ENCODE results near the gene UPP2.

The UPP2 gene

GRCh38 chr2:158125756-158126498 lies 24.3 kb downstream of the UPP2 start:
- no peak overlapping the region for H3K27ac ChIP-seq
- no peak for TF ChIP-seq CTCF (IDR thresholded peaks at IDR 0.05)
- no peak overlapping the region for H3K4me3 ChIP-seq (ENCODE audit: low read depth in 1 of 2, low read length in 1 of 2)
- no peaks in the 10 kb centered on the region for H3K27me3 ChIP-seq
- no peaks in the 10 kb centered on the region for H3K36me3 ChIP-seq
- no peaks in the 10 kb centered on the region for H3K9me3 ChIP-seq
- peaks cover 13 to 24% of the 10 kb centered on the region in 2 experiments for H3K4me1 ChIP-seq (ENCODE audit: control insufficient read depth in 1 of 2, insufficient read depth in 1 of 2, low read depth in 1 of 2, low read length in 1 of 2)

DNA sequence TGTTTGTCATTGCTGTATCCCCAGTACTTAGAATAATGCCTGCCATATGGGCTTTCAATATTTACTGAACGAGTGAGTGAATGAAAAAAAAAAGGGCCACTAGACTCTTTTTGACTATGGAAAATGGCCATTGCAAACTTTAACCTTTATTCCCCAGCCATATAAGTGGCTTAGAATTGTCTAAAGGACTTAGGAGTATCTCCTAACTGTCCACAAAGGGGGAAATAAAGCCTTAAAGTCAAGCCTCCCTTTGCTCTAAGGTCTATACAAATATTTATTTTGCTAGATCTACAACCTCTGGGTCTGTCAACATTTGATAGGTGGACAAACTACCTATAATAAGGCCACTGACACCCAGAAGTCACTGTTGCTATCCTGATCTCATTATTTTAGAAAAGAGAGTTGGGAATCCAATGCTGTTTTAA lies 25.7 kb downstream of the UPP2 start:
- no peak for TF ChIP-seq CTCF (IDR thresholded peaks at IDR 0.05)
- peaks cover 10 to 18% of the 10 kb centered on the region in 2 experiments for H3K4me1 ChIP-seq (ENCODE audit: control insufficient read depth in 1 of 2, insufficient read depth in 1 of 2, low read depth in 1 of 2, low read length in 1 of 2)
- no peak overlapping the region for H3K27ac ChIP-seq
- no peaks in the 10 kb centered on the region for H3K36me3 ChIP-seq
- H3K9me3 ChIP-seq: no peaks in the 10 kb centered on the region
- no peaks in the 10 kb centered on the region for H3K27me3 ChIP-seq
- H3K4me3 ChIP-seq (ENCODE audit: low read depth in 1 of 2, low read length in 1 of 2): no peak overlapping the region

DNA sequence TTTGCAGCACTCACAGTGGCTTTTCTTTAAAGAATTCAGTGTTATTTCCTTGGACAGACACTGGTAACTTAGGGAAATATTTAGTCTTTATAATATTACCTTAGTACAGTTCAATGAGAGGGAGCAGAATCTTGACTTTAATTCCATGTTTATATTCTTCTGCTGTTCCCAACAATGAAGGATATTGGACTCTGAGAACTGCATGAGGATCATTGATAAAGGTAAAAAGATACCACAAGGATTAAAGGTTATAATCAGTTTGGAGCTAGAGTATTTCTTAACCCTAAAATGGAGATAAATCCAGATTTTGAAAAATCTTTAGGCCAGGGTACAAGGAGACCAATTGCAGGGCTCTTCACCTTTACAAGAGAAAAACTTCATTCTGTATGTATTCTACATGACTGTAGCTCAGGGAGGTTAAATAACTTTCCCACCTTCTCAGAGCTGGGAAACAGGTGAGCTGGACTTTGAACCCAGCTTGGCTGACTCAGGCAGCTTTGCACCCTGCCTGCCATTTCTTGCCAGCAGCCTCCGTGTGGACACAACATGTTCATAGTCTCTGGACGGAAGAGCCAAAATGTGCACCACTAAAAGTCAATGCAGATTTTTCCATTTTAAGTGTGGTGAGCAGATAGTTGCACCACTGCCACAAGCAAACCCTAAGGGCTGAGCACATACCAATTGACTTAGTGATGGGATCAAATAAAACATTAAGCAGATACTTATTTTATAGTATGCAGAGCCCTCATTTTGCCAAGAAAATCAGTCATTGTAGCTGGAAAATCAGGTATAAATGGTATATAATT lies 26.7 kb downstream of the UPP2 start:
- no peaks in the 10 kb centered on the region for H3K27me3 ChIP-seq
- TF ChIP-seq CTCF (IDR thresholded peaks at IDR 0.05): no peak
- H3K9me3 ChIP-seq: no peaks in the 10 kb centered on the region
- H3K27ac ChIP-seq: no peak overlapping the region
- H3K36me3 ChIP-seq: no peaks in the 10 kb centered on the region
- H3K4me1 ChIP-seq (ENCODE audit: control insufficient read depth in 1 of 2, insufficient read depth in 1 of 2, low read depth in 1 of 2, low read length in 1 of 2): peaks cover 10% of the 10 kb centered on the region in 2 experiments
- H3K4me3 ChIP-seq (ENCODE audit: low read depth in 1 of 2, low read length in 1 of 2): no peak overlapping the region

DNA sequence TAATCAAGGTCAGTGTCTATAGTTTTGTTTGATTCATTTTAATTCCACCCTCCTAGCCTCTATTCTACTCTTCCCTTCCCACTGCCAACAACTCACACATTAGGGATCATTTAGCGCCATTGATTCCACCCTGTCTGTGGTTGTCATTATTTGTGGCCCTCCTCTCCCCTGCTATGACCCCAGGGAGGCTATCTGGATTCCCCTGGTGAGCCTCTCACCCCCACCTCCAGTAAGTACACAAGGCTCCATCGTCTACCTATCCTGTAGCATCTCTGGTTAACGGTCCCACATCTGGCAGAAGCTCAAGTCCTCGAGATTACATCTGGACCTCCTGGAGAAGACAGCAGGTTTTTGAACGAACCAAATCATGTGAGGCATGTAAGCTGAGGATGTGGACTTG lies 27.4 kb downstream of the UPP2 start:
- peaks cover 10% of the 10 kb centered on the region in 2 experiments for H3K4me1 ChIP-seq (ENCODE audit: control insufficient read depth in 1 of 2, insufficient read depth in 1 of 2, low read depth in 1 of 2, low read length in 1 of 2)
- H3K27ac ChIP-seq: no peak overlapping the region
- H3K27me3 ChIP-seq: no peaks in the 10 kb centered on the region
- H3K36me3 ChIP-seq: no peaks in the 10 kb centered on the region
- no peak overlapping the region for H3K4me3 ChIP-seq (ENCODE audit: low read depth in 1 of 2, low read length in 1 of 2)
- TF ChIP-seq CTCF (IDR thresholded peaks at IDR 0.05): no peak
- no peaks in the 10 kb centered on the region for H3K9me3 ChIP-seq

DNA sequence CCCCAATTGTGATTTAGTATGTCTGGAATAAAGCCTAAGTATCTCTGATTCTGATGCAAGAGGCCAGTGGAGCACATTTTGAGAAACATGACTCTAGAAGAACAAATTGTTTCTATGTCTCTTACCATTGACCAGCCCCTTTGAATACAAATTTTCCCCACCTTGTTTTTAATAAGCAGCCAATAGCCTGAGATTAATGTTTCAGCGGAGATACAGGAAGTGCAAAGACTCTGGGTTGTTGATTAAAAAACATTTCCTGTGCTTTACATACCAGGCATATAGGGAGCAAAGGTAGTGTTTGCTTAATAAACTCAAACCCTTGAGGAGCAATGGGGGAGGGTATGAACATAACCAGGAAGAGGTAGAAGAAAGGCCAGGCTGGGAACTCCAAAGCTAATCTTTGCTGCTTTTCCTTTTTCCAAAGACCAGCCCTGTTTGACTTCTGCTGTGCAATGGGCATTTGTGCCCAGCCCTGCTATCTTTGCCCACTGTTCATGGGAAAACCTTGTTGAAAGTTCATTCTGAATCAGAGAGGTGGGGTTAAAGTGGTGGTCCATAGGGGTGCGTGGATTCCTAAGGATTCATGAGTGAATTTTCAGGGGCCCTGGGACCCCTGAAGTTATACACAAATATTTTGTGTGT lies 29.3 kb downstream of the UPP2 start:
- Histone ChIP-seq H3K36me3 (no peaks in the 10 kb centered on the region), H3K27ac (peak overlapping the region; percentile 1), H3K27me3 (no peaks in the 10 kb centered on the region), H3K9me3 (no peaks in the 10 kb centered on the region), H3K4me1 (ENCODE audit: control insufficient read depth in 1 of 2, insufficient read depth in 1 of 2, low read depth in 1 of 2, low read length in 1 of 2) (peaks cover 10% of the 10 kb centered on the region in 2 experiments), H3K4me3 (ENCODE audit: low read depth in 1 of 2, low read length in 1 of 2) (no peak overlapping the region)
- no peak for TF ChIP-seq CTCF (IDR thresholded peaks at IDR 0.05)

All from neutrophil (primary cell).